ENCODE measurements around the gene CEACAM3.
"Not testable (repeated sequence)": the region's sequence is repeated elsewhere in the genome, so short reads cannot be mapped to it uniquely, and the experiment has no call there.

The CEACAM3 gene

DNA sequence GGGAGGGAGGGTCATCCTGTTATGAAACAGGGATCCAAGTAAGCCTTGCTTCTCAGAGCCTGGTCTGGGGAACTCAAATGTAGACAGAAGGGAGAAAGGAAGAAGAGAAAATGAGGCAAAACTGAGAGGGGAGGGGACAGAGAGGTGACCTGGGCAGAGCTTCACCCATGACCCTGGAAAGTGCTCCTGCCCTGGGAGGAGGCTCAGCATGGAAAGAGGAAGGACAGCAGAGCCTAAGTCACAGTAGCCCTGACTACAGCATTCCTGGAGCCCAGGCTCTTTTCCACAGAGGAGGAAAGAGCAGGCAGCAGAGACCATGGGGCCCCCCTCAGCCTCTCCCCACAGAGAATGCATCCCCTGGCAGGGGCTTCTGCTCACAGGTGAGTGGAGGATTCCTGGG, at the start of gene CEACAM3:
CEACAM3 (plus strand) TSS at position 226 of the 400 bp plus-strand sequence; CDS start at position 317, 91 bp downstream.
- peak within 1 kb of the TSS; percentile 6 to 88 (median 75); a peak in 20 of 22 replicates for H3K4me2 ChIP-seq
- no peaks in the 10 kb centered on the region for H4K20me1 ChIP-seq
- TF ChIP-seq Cebpa-rat (IDR thresholded peaks at IDR 0.05) = no peak

GRCh38 chr19:41746593-41747227, 49.7 kb upstream of the CEACAM3 start:
- H3K27me3 ChIP-seq = no peaks in the 10 kb centered on the region
- H4K20me1 ChIP-seq = no peaks in the 10 kb centered on the region
- no peak for TF ChIP-seq Cebpa-rat (IDR thresholded peaks at IDR 0.05)
- H3K4me2 ChIP-seq = peak overlapping the region; percentile 53 to 83 (median 74)
- peaks cover 37 to 74% (median 59%) of the 10 kb centered on the region in 10 experiments for H3K4me1 ChIP-seq
- no peaks in the 10 kb centered on the region for H3K36me3 ChIP-seq
- H3K4me3 ChIP-seq = no peak overlapping the region
- peak overlapping the region in 8 of 11 experiments; percentile 27 to 75 (median 56); a peak in 13 of 22 replicates for H3K27ac ChIP-seq
- H3K9ac ChIP-seq = peak overlapping the region in 4 of 11 experiments; percentile 5 to 48 (median 18); a peak in 2 of 22 replicates
- H3K9me3 ChIP-seq (replicated peaks in 1 of 11) = no peaks in the 10 kb centered on the region

More for the DNA sequence above, at the start of gene CEACAM3:
- Histone ChIP-seq H3K27ac (peak within 1 kb of the TSS in 9 of 11 experiments; percentile 9 to 66 (median 47); a peak in 17 of 22 replicates), H3K4me1 (peaks cover 28 to 85% (median 70%) of the 10 kb centered on the region in 10 experiments), H3K9me3 (replicated peaks in 1 of 11) (peaks cover 7 to 19% (median 13%) of the 10 kb centered on the region in 11 experiments; a peak in 20 of 22 replicates), H3K27me3 (no peaks in the 10 kb centered on the region), H3K36me3 (peaks cover 0 to 5% (median 0%) of the 10 kb centered on the region in 11 experiments; a peak in 2 of 22 replicates), H3K4me3 (no peak within 1 kb of the TSS), H3K9ac (peak within 1 kb of the TSS in 6 of 11 experiments; percentile 12 to 48 (median 30); a peak in 7 of 22 replicates)

GRCh38 chr19:41748012-41748411, 48.4 kb upstream of the CEACAM3 start:
- Histone ChIP-seq H3K4me1 (peaks cover 33 to 84% (median 67%) of the 10 kb centered on the region in 10 experiments), H3K4me2 (peak overlapping the region in 8 of 11 experiments; percentile 3 to 77 (median 38); a peak in 14 of 22 replicates), H3K27me3 (no peaks in the 10 kb centered on the region), H3K36me3 (no peaks in the 10 kb centered on the region), H4K20me1 (no peaks in the 10 kb centered on the region), H3K27ac (no peak overlapping the region), H3K9ac (no peak overlapping the region), H3K9me3 (replicated peaks in 1 of 11) (no peaks in the 10 kb centered on the region), H3K4me3 (no peak overlapping the region)
- no peak for TF ChIP-seq Cebpa-rat (IDR thresholded peaks at IDR 0.05)

GRCh38 chr19:41750248-41751134, 45.9 kb upstream of the CEACAM3 start:
- not testable (repeated sequence) for H3K36me3 ChIP-seq; H3K9me3 ChIP-seq (replicated peaks in 1 of 11); H3K9ac ChIP-seq; H4K20me1 ChIP-seq; H3K4me3 ChIP-seq; H3K27me3 ChIP-seq; H3K27ac ChIP-seq
- Histone ChIP-seq H3K4me2 (peak overlapping the region in 7 of 11 experiments; percentile 14 to 60 (median 29); a peak in 8 of 22 replicates), H3K4me1 (peaks cover 16 to 84% (median 71%) of the 10 kb centered on the region in 10 experiments)

- peak overlapping the region in 7 of 11 experiments; percentile 31 to 71 (median 64); a peak in 14 of 22 replicates for H3K27ac ChIP-seq
- TF ChIP-seq Cebpa-rat (IDR thresholded peaks at IDR 0.05) = no peak
Observed at GRCh38 chr19:41753159-41753558, 43.2 kb upstream of the CEACAM3 start.

DNA sequence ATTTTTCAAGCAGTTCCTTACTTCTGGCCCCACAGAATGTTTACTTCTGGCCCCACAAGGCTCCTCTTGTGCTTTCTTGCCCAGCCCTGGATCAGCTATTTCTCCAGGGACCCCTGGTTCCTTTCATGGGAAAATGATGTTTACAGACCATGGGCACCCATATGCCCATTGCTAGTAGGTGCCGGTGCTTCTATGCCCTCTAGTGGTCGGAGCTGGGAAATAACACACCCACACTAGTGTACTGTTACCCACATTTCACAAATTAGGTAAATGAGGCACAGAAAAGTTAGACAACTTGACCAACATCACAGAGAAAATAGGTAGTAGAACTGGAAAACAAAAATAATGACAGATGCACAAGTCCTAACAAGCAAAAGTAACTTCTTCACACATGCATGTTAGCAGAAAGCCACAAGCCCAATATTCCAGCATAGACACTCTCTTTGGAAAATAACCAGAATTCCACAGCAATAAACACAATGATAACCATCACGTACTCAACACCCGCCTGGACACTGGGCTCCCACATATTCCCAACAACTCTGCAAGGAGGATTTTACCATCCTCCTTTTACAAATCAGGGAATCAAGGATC, 42.4 kb upstream of the CEACAM3 start:
- H3K27me3 ChIP-seq = no peaks in the 10 kb centered on the region
- peak overlapping the region in 4 of 11 experiments; percentile 1 to 36 (median 31); a peak in 3 of 22 replicates for H3K9ac ChIP-seq
- H3K4me2 ChIP-seq = peak overlapping the region in 8 of 11 experiments; percentile 36 to 74 (median 59); a peak in 15 of 22 replicates
- H3K4me3 ChIP-seq = no peak overlapping the region
- H4K20me1 ChIP-seq = no peaks in the 10 kb centered on the region
- peaks cover 25 to 88% (median 78%) of the 10 kb centered on the region in 10 experiments for H3K4me1 ChIP-seq
- peak overlapping the region in 7 of 11 experiments; percentile 37 to 71 (median 64); a peak in 14 of 22 replicates for H3K27ac ChIP-seq
- no peaks in the 10 kb centered on the region for H3K36me3 ChIP-seq
- H3K9me3 ChIP-seq (replicated peaks in 1 of 11) = no peaks in the 10 kb centered on the region
- no peak for TF ChIP-seq Cebpa-rat (IDR thresholded peaks at IDR 0.05)

More at GRCh38 chr19:41753159-41753558, 43.2 kb upstream of the CEACAM3 start:
- H3K4me2 ChIP-seq = peak overlapping the region in 8 of 11 experiments; percentile 10 to 74 (median 51); a peak in 14 of 22 replicates
- no peaks in the 10 kb centered on the region for H3K9me3 ChIP-seq (replicated peaks in 1 of 11)
- H3K27me3 ChIP-seq = no peaks in the 10 kb centered on the region
- H3K4me3 ChIP-seq = no peak overlapping the region
- H3K9ac ChIP-seq = peak overlapping the region in 2 of 11 experiments; percentile 15 to 36; a peak in 1 of 22 replicates
- peaks cover 16 to 84% (median 71%) of the 10 kb centered on the region in 10 experiments for H3K4me1 ChIP-seq
- H4K20me1 ChIP-seq = no peaks in the 10 kb centered on the region
- no peaks in the 10 kb centered on the region for H3K36me3 ChIP-seq

- Histone ChIP-seq H3K9ac (peak within 1 kb of the TSS in 9 of 11 experiments; percentile 15 to 54 (median 32); a peak in 12 of 22 replicates), H3K27me3 (no peaks in the 10 kb centered on the region), H3K27ac (peak within 1 kb of the TSS in 8 of 11 experiments; percentile 9 to 60 (median 38); a peak in 17 of 22 replicates), H3K36me3 (no peaks in the 10 kb centered on the region), H3K4me2 (peak within 1 kb of the TSS; percentile 1 to 89 (median 66); a peak in 20 of 22 replicates), H3K4me3 (peak within 1 kb of the TSS in 2 of 10 experiments; percentile 19 to 30; a peak in 3 of 20 replicates), H3K9me3 (replicated peaks in 1 of 11) (no peaks in the 10 kb centered on the region), H4K20me1 (no peaks in the 10 kb centered on the region), H3K4me1 (peaks cover 29 to 95% (median 83%) of the 10 kb centered on the region in 10 experiments)
- TF ChIP-seq Cebpa-rat (IDR thresholded peaks at IDR 0.05) = no peak
Observed at GRCh38 chr19:41755328-41755913, 41.0 kb upstream of the CEACAM3 start, which contains the start of gene CEACAM6. Gene CEACAM6, plus strand, starts transcription at chr19:41755530. Its CDS starts 109 bp downstream, at chr19:41755639.

- Histone ChIP-seq H3K9ac (peak overlapping the region in 2 of 11 experiments; percentile 11 to 13; a peak in 3 of 22 replicates), H3K27me3 (no peaks in the 10 kb centered on the region), H3K4me2 (peak overlapping the region; percentile 23 to 89 (median 71)), H3K9me3 (replicated peaks in 1 of 11) (no peaks in the 10 kb centered on the region), H3K36me3 (no peaks in the 10 kb centered on the region), H3K4me1 (peaks cover 29 to 61% (median 53%) of the 10 kb centered on the region in 10 experiments), H3K27ac (peak overlapping the region in 5 of 11 experiments; percentile 16 to 64 (median 60); a peak in 8 of 22 replicates), H3K4me3 (peak overlapping the region in 1 of 10 experiments; percentile 43; a peak in 2 of 20 replicates), H4K20me1 (no peaks in the 10 kb centered on the region)
- TF ChIP-seq Cebpa-rat (IDR thresholded peaks at IDR 0.05) = no peak
Observed at GRCh38 chr19:41758846-41759245, 37.5 kb upstream of the CEACAM3 start.
